SHP77 (cell line): Measurements from ENCODE around the gene KIFC3.
A peak's percentile ranks its signal among the peaks of the same experiment; 100 is the strongest.
"Not testable (repeated sequence)": the region's sequence is repeated elsewhere in the genome, so short reads cannot be mapped to it uniquely, and the experiment has no call there.

ENCODE experiments used
- DNase-seq, 2 experiments: peaks; one replicate each; lab custom pipeline; 2025; lab: John Stamatoyannopoulos, UW

KIFC3 gene

GRCh38 chr16:57736419-57737351 is 65.6 kb downstream of the KIFC3 start:
- peak; percentile 32 to 72 for DNase-seq

- peak in 1 of 2 experiments; percentile 19 for DNase-seq
These were observed 66.4 kb downstream of the KIFC3 start, which contains the start of gene KATNB1 for GRCh38 chr16:57735755-57736418. TSS of gene KATNB1 (plus strand) at chr16:57735770. CDS start at chr16:57737244, 1,474 bp downstream.

GRCh38 chr16:57734925-57735754 is 67.2 kb downstream of the KIFC3 start:
- DNase-seq = peak; percentile 100

- no peak for DNase-seq
These were observed 67.9 kb downstream of the KIFC3 start for GRCh38 chr16:57734308-57734924.

GRCh38 chr16:57732714-57733113 is 69.6 kb downstream of the KIFC3 start:
- no peak for DNase-seq

- no peak for DNase-seq
These were observed 70.3 kb downstream of the KIFC3 start for GRCh38 chr16:57732037-57732436.

GRCh38 chr16:57730771-57731730 is 71.2 kb downstream of the KIFC3 start:
- DNase-seq = no peak

GRCh38 chr16:57729852-57730251 is 72.4 kb downstream of the KIFC3 start:
- not testable (repeated sequence) for DNase-seq

- DNase-seq = no peak
These were observed 73.2 kb downstream of the KIFC3 start for GRCh38 chr16:57729182-57729484.

GRCh38 chr16:57728336-57729181 is 73.7 kb downstream of the KIFC3 start:
- no peak for DNase-seq

GRCh38 chr16:57727610-57728009 is 74.7 kb downstream of the KIFC3 start:
- no peak for DNase-seq

- DNase-seq = no peak
These were observed 75.8 kb downstream of the KIFC3 start for GRCh38 chr16:57726433-57726947.

- no peak for DNase-seq
These were observed 76.3 kb downstream of the KIFC3 start for GRCh38 chr16:57725976-57726375.

- DNase-seq = no peak
These were observed 76.7 kb downstream of the KIFC3 start for GRCh38 chr16:57725554-57725953.

- no peak for DNase-seq
These were observed 77.1 kb downstream of the KIFC3 start for GRCh38 chr16:57725151-57725550.

GRCh38 chr16:57724531-57724930 is 77.8 kb downstream of the KIFC3 start:
- no peak for DNase-seq

GRCh38 chr16:57723170-57723569 is 79.1 kb downstream of the KIFC3 start:
- peak; percentile 1 to 10 for DNase-seq

- DNase-seq = no peak
These were observed 79.6 kb downstream of the KIFC3 start for GRCh38 chr16:57722651-57723050.

- no peak for DNase-seq
These were observed 80.1 kb downstream of the KIFC3 start for GRCh38 chr16:57722210-57722499.
